Breast epithelium (tissue), 4 donors: Measurements from ENCODE around the gene SWI5. TPM values are rescaled to one million over a fixed set of nuclear protein-coding genes. Genes with fewer than 3 reads are reported as not detected.

ENCODE experiments used
- DNase-seq, 2 donors: peaks; one replicate each; pipeline ENCODE4 v3.0.0-alpha.2; 2019; ENCODE audit warnings: low spot score in 2 of 2
- H3K27ac ChIP-seq, 2 donors: fragments of 200-600 bp; sonication (generic) in 1 of 2; one replicate each; pipeline ENCODE4 v1.5.1; 2016 to 2019; ENCODE audit warnings: mild to moderate bottlenecking in 1 of 2
- H3K27me3 ChIP-seq, 2 donors: fragments of 200-600 bp; sonication (generic) in 1 of 2; one replicate each; pipeline versions ENCODE4 v1.5.1 to v1.6.0; 2017 to 2019; ENCODE audit warnings: control low read depth in 1 of 2, mild to moderate bottlenecking in 1 of 2
- H3K36me3 ChIP-seq: fragments of 200-600 bp; one replicate; pipeline ENCODE4 v1.5.1; 2019
- H3K4me1 ChIP-seq, 2 donors: fragments of 200-600 bp; sonication (generic); one replicate each; pipeline ENCODE4 v1.5.1; 2016 to 2019; ENCODE audit warnings: control low read depth in 1 of 2
- H3K4me3 ChIP-seq, 3 donors: fragments of 200-600 bp; sonication (generic); 1 replicate in 2 of 3; 2 replicates in 1 of 3; pipeline ENCODE4 v1.5.1; 2016 to 2019; ENCODE audit warnings: mild to moderate bottlenecking in 3 of 3, moderate library complexity in 2 of 3
- H3K9me3 ChIP-seq, 2 donors: fragments of 200-600 bp; sonication (generic) in 1 of 2; one replicate each; pipeline ENCODE4 v1.5.1; 2016 to 2019; ENCODE audit warnings: control low read depth in 1 of 2
- CTCF ChIP-seq, 3 donors: fragments of 450-650 bp; IDR thresholded peaks; one replicate each; pipeline ENCODE4 v1.5.1; 2016 to 2017; ENCODE audit warnings: antibody characterized with exemption in 3 of 3, mild to moderate bottlenecking in 3 of 3, moderate library complexity in 3 of 3
- POLR2A ChIP-seq: fragments of 450-650 bp; IDR thresholded peaks from one replicate; pipeline ENCODE4 v1.6.1; 2016; ENCODE audit warnings: antibody characterized with exemption, mild to moderate bottlenecking, moderate library complexity
- POLR2AphosphoS5 ChIP-seq, 3 donors: sonication (generic); formaldehyde crosslinking; IDR thresholded peaks; one replicate each; pipeline ENCODE4 v1.6.1; 2017; ENCODE audit warnings: antibody characterized with exemption in 3 of 3
- intact Hi-C: fragments of 100-400 bp; cut with DNase I; formaldehyde crosslinking; loops from one replicate; pipeline ENCODE4 v1.15.1; 2023; ENCODE audit warnings: low total_unique reads
- total RNA-seq, 3 donors: library from RNA; depleted of rRNA; stranded (reverse); fragments of >200 nt; gene quantifications; one replicate each; pipeline ENCODE4 v1.1.0, GENCODE V29; 2016

Gene SWI5
- total RNA-seq, 3 donors from 2014 or later: 25.8 to 39.7 (median 31.4) TPM

GRCh38 chr9:128294142-128294541 is 18.1 kb downstream of the SWI5 start:
- no peak for TF ChIP-seq CTCF (IDR thresholded peaks at IDR 0.05)
- no peak for TF ChIP-seq POLR2AphosphoS5 (IDR thresholded peaks at IDR 0.05)
- TF ChIP-seq POLR2A: no peak
- intact Hi-C loops: no loop called here

GRCh38 chr9:128296340-128297220 is 20.5 kb downstream of the SWI5 start:
- H3K9me3 ChIP-seq: no peaks in the 10 kb centered on the region
- no peak overlapping the region for H3K4me3 ChIP-seq
- no peaks in the 10 kb centered on the region for H3K27me3 ChIP-seq
- H3K36me3 ChIP-seq: no peaks in the 10 kb centered on the region
- H3K4me1 ChIP-seq: no peaks in the 10 kb centered on the region
- TF ChIP-seq POLR2A (no peak), CTCF (IDR thresholded peaks at IDR 0.05) (no peak), POLR2AphosphoS5 (IDR thresholded peaks at IDR 0.05) (no peak)
- DNase-seq: no peak
- H3K27ac ChIP-seq: no peak overlapping the region
- intact Hi-C loops: no loop called here

More at GRCh38 chr9:128294142-128294541, 18.1 kb downstream of the SWI5 start:
- no peaks in the 10 kb centered on the region for H3K4me1 ChIP-seq
- DNase-seq: no peak
- H3K9me3 ChIP-seq: no peaks in the 10 kb centered on the region
- no peak overlapping the region for H3K27ac ChIP-seq
- H3K36me3 ChIP-seq: no peaks in the 10 kb centered on the region
- no peaks in the 10 kb centered on the region for H3K27me3 ChIP-seq
- H3K4me3 ChIP-seq: no peak overlapping the region

- H3K4me3 ChIP-seq: no peak overlapping the region
Measured at GRCh38 chr9:128297221-128297773, 21.2 kb downstream of the SWI5 start.

GRCh38 chr9:128298535-128299482 is 22.7 kb downstream of the SWI5 start:
- Histone ChIP-seq H3K36me3 (no peaks in the 10 kb centered on the region), H3K27me3 (no peaks in the 10 kb centered on the region), H3K4me3 (no peak overlapping the region), H3K4me1 (no peaks in the 10 kb centered on the region), H3K27ac (peak overlapping the region; percentile 50 to 68), H3K9me3 (no peaks in the 10 kb centered on the region)
- peak in 1 of 2 donors; percentile 57 for DNase-seq
- TF ChIP-seq POLR2A (no peak), POLR2AphosphoS5 (IDR thresholded peaks at IDR 0.05) (no peak), CTCF (IDR thresholded peaks at IDR 0.05) (no peak)
- intact Hi-C loops: no loop called here

More at GRCh38 chr9:128297221-128297773, 21.2 kb downstream of the SWI5 start:
- H3K27ac ChIP-seq: no peak overlapping the region
- H3K27me3 ChIP-seq: no peaks in the 10 kb centered on the region
- no peaks in the 10 kb centered on the region for H3K36me3 ChIP-seq
- H3K9me3 ChIP-seq: no peaks in the 10 kb centered on the region
- no peak for DNase-seq
- no peak for TF ChIP-seq CTCF (IDR thresholded peaks at IDR 0.05)
- no peak for TF ChIP-seq POLR2A
- no peak for TF ChIP-seq POLR2AphosphoS5 (IDR thresholded peaks at IDR 0.05)
- intact Hi-C loops: no loop called here
- H3K4me1 ChIP-seq: no peaks in the 10 kb centered on the region
